HEK293 (cell line): ENCODE measurements around the gene MAGEA10.
"Not testable (repeated sequence)": the region's sequence is repeated elsewhere in the genome, so short reads cannot be mapped to it uniquely, and the experiment has no call there.

Source experiments
- CTCF ChIA-PET: fragments of 350-600 bp; formaldehyde crosslinking; extraction: SDS; loops from one replicate; lab custom pipeline; 2021; ENCODE audit warnings: antibody characterized with exemption; lab: Yijun Ruan, JAX
- POLR2A ChIA-PET: fragments of 300-600 bp; formaldehyde crosslinking; extraction: SDS; loops from one replicate; lab custom pipeline; 2020; ENCODE audit warnings: antibody characterized with exemption, inconsistent platforms; lab: Yijun Ruan, JAX
- H3K27ac ChIP-seq: fragments of 200-500 bp; sonication (Bioruptor generic); 2 replicates; pipeline ENCODE4 v1.5.1; 2014; ENCODE audit warnings: low read depth, low read length, control low read depth, inconsistent platforms; ENCODE audit errors: extremely low read depth
- H3K36me3 ChIP-seq, 2 experiments: fragments of 200-500 bp in 1 of 2; sonication (Bioruptor generic) in 1 of 2; 1 replicate in 1 of 2; 2 replicates in 1 of 2; pipeline ENCODE4 v1.5.1; 2014 to 2017; ENCODE audit warnings: inconsistent platforms in 2 of 2, low read length in 2 of 2; ENCODE audit not compliant: control insufficient read depth in 2 of 2, insufficient read depth in 1 of 2
- H3K4me1 ChIP-seq: fragments of 200-500 bp; sonication (Bioruptor generic); 2 replicates; pipeline ENCODE4 v1.5.1; 2014; ENCODE audit warnings: mild to moderate bottlenecking, low read length, inconsistent platforms; ENCODE audit not compliant: control insufficient read depth, insufficient read depth
- H3K4me3 ChIP-seq: 2 replicates; pipeline ENCODE4 v1.5.1; 2011; ENCODE audit warnings: low read depth, mild to moderate bottlenecking, control low read depth, low read length, moderate library complexity
- H3K9me3 ChIP-seq: fragments of 200-500 bp; sonication (Bioruptor generic); 2 replicates; pipeline ENCODE4 v1.5.1; 2014; ENCODE audit warnings: low read depth, low read length, inconsistent platforms; ENCODE audit not compliant: control insufficient read depth, insufficient read depth
- EGR2 ChIP-seq: fragments of 450-650 bp; formaldehyde crosslinking; IDR thresholded peaks from 2 replicates; pipeline ENCODE4 v1.5.1; 2016; ENCODE audit warnings: low read depth, missing biosample characterization, missing genetic modification characterization
- GLIS2 ChIP-seq: fragments of 450-650 bp; formaldehyde crosslinking; IDR thresholded peaks from 2 replicates; pipeline ENCODE4 v1.5.1; 2016; ENCODE audit warnings: missing biosample characterization, missing genetic modification characterization
- HOXA7 ChIP-seq: sonication (generic); formaldehyde crosslinking; IDR thresholded peaks from 2 replicates; pipeline ENCODE4 v1.8.1; 2022; ENCODE audit warnings: missing genetic modification reagents, borderline replicate concordance
- HOXD13 ChIP-seq: sonication (generic); formaldehyde crosslinking; IDR thresholded peaks from 2 replicates; pipeline ENCODE4 v1.8.0; 2022; ENCODE audit warnings: missing genetic modification reagents, borderline replicate concordance
- MEIS1 ChIP-seq: sonication (generic); formaldehyde crosslinking; IDR thresholded peaks from 2 replicates; pipeline ENCODE4 v1.8.1; 2022; ENCODE audit warnings: missing genetic modification reagents, mild to moderate bottlenecking, borderline replicate concordance
- YY2 ChIP-seq: fragments of 450-650 bp; formaldehyde crosslinking; IDR thresholded peaks from 2 replicates; pipeline ENCODE4 v1.5.1; 2016; ENCODE audit warnings: missing biosample characterization, missing genetic modification characterization
- ZBTB48 ChIP-seq: fragments of 450-650 bp; formaldehyde crosslinking; IDR thresholded peaks from 2 replicates; pipeline ENCODE4 v1.5.1; 2016; ENCODE audit warnings: missing biosample characterization, missing genetic modification characterization
- ZNF146 ChIP-seq: fragments of 450-650 bp; formaldehyde crosslinking; IDR thresholded peaks from 2 replicates; pipeline ENCODE4 v1.5.1; 2016; ENCODE audit warnings: missing biosample characterization, missing genetic modification characterization
- ZNF239 ChIP-seq: fragments of 450-650 bp; formaldehyde crosslinking; IDR thresholded peaks from 2 replicates; pipeline ENCODE4 v1.5.1; 2016; ENCODE audit warnings: missing biosample characterization, missing genetic modification characterization
- ZNF24 ChIP-seq: fragments of 450-650 bp; formaldehyde crosslinking; IDR thresholded peaks from 2 replicates; pipeline ENCODE4 v1.5.1; 2016; ENCODE audit warnings: missing biosample characterization, missing genetic modification characterization
- ZNF521 ChIP-seq: fragments of 450-650 bp; formaldehyde crosslinking; IDR thresholded peaks from 2 replicates; pipeline ENCODE4 v1.5.1; 2017; ENCODE audit warnings: missing biosample characterization, mild to moderate bottlenecking, missing genetic modification characterization
- ZNF585B ChIP-seq: fragments of 450-650 bp; formaldehyde crosslinking; IDR thresholded peaks from 2 replicates; pipeline ENCODE4 v1.5.1; 2016; ENCODE audit warnings: missing biosample characterization, missing genetic modification characterization
- ZNF658 ChIP-seq: fragments of 450-650 bp; formaldehyde crosslinking; IDR thresholded peaks from 2 replicates; pipeline ENCODE4; 2016; ENCODE audit warnings: missing biosample characterization, missing genetic modification characterization
- ZNF677 ChIP-seq: fragments of 450-650 bp; IDR thresholded peaks from 2 replicates; pipeline ENCODE4 v1.5.0; 2018; ENCODE audit warnings: missing biosample characterization, mild to moderate bottlenecking, missing genetic modification characterization, moderate library complexity
- ZNF701 ChIP-seq: fragments of 450-650 bp; formaldehyde crosslinking; IDR thresholded peaks from 2 replicates; pipeline ENCODE4 v1.5.1; 2016; ENCODE audit warnings: missing biosample characterization, missing genetic modification characterization
- ZNF785 ChIP-seq: fragments of 450-650 bp; formaldehyde crosslinking; IDR thresholded peaks from 2 replicates; pipeline ENCODE4 v1.5.1; 2016; ENCODE audit warnings: missing biosample characterization, missing genetic modification characterization
- TF ChIP-seq, protein P1 (sequence below): fragments of 450-650 bp; formaldehyde crosslinking; conservative IDR thresholded peaks from 2 replicates; pipeline ENCODE4 v1.5.1; 2016; ENCODE audit warnings: low read depth, missing biosample characterization, missing genetic modification characterization
- TF ChIP-seq, protein P2 (sequence below): fragments of 450-650 bp; formaldehyde crosslinking; IDR thresholded peaks from 2 replicates; pipeline ENCODE4 v1.5.1; 2016; ENCODE audit warnings: missing biosample characterization, missing genetic modification characterization

The MAGEA10 gene

DNA sequence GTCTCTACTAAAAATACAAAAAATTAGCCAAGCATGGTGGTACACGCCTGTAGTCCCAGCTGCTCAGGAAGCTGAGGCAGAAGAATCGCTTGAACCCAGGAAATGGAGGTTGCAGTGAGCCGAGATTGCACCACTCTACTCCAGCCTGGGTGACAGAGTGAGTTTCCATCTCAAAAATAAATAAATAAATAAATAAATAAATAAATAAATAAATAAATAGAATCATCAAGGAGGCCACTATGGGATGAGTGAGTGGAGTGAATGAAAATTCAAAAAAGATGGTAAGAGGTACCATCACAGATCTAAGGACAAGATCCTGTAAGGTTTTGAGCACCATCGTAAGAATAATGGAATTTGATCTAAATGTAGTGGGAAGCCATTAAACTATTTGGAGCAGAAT lies 37.5 kb upstream of the MAGEA10 start (continued):
- TF ChIP-seq, protein P1, sequence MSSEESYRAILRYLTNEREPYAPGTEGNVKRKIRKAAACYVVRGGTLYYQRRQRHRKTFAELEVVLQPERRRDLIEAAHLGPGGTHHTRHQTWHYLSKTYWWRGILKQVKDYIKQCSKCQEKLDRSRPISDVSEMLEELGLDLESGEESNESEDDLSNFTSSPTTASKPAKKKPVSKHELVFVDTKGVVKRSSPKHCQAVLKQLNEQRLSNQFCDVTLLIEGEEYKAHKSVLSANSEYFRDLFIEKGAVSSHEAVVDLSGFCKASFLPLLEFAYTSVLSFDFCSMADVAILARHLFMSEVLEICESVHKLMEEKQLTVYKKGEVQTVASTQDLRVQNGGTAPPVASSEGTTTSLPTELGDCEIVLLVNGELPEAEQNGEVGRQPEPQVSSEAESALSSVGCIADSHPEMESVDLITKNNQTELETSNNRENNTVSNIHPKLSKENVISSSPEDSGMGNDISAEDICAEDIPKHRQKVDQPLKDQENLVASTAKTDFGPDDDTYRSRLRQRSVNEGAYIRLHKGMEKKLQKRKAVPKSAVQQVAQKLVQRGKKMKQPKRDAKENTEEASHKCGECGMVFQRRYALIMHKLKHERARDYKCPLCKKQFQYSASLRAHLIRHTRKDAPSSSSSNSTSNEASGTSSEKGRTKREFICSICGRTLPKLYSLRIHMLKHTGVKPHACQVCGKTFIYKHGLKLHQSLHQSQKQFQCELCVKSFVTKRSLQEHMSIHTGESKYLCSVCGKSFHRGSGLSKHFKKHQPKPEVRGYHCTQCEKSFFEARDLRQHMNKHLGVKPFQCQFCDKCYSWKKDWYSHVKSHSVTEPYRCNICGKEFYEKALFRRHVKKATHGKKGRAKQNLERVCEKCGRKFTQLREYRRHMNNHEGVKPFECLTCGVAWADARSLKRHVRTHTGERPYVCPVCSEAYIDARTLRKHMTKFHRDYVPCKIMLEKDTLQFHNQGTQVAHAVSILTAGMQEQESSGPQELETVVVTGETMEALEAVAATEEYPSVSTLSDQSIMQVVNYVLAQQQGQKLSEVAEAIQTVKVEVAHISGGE (tag by site-specific recombination) = peak; percentile 66

DNA sequence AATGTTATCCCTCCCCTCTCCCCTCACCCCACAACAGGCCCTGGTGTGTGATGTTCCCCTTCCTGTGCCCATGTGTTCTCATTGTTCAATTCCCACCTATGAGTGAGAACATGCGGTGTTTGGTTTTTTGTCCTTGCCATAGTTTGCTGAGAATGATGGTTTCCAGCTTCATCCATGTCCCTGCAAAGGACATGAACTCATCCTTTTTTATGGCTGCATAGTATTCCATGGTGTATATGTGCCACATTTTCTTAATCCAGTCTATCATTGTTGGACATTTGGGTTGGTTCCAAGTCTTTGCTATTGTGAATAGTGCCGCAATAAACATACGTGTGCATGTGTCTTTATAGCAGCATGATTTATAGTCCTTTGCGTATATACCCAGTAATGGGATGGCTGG lies 35.5 kb upstream of the MAGEA10 start:
- H3K4me1 ChIP-seq, H3K27ac ChIP-seq, POLR2A ChIA-PET, H3K4me3 ChIP-seq, H3K9me3 ChIP-seq, H3K36me3 ChIP-seq, CTCF ChIA-PET: not testable (repeated sequence)
- peak; percentile 58 for TF ChIP-seq ZNF146 (tag by site-specific recombination)

DNA sequence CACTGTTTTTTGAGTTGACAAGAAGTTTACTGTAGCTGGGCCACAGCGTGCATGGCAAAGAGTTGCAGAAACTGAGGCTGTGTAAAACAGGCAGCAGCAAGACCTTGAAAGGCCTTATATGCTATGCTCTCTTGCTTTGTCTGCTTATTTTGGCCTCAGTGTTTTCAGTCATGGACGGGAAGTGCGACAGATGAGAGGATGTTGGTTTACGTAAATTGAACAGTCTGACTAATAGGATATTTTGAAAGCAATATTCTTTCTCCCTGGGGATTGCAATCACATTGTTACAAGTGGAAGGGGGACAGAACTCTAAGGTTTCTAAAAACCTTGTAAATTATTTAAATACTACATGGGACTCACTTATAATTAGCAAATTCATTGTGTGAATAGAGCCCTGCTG lies 32.2 kb upstream of the MAGEA10 start:
- ChIA-PET POLR2A (no interaction called here), CTCF (interaction anchor here (0.8 kb wide), 1 partner anchor 118 kb away, joined by 3 read pairs; no protein-coding TSS in a partner anchor)
- TF ChIP-seq ZNF785 (no peak), ZNF677 (tag by site-specific recombination) (no peak), ZNF239 (tag by site-specific recombination) (no peak), EGR2 (tag by site-specific recombination) (no peak), MEIS1 (no peak), ZNF585B (no peak), ZNF658 (tag by site-specific recombination) (no peak), ZNF521 (no peak), HOXD13 (CRISPR knock-in tag) (no peak), GLIS2 (tag by site-specific recombination) (no peak), ZNF24 (tag by site-specific recombination) (no peak), ZBTB48 (tag by site-specific recombination) (no peak), ZNF146 (tag by site-specific recombination) (no peak), HOXA7 (CRISPR knock-in tag) (no peak), ZNF701 (tag by site-specific recombination) (no peak), YY2 (tag by site-specific recombination) (no peak)
- TF ChIP-seq, protein P2, sequence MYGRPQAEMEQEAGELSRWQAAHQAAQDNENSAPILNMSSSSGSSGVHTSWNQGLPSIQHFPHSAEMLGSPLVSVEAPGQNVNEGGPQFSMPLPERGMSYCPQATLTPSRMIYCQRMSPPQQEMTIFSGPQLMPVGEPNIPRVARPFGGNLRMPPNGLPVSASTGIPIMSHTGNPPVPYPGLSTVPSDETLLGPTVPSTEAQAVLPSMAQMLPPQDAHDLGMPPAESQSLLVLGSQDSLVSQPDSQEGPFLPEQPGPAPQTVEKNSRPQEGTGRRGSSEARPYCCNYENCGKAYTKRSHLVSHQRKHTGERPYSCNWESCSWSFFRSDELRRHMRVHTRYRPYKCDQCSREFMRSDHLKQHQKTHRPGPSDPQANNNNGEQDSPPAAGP = no peak
- no peaks in the 10 kb centered on the region for H3K4me1 ChIP-seq
- H3K36me3 ChIP-seq = no peaks in the 10 kb centered on the region
- H3K4me3 ChIP-seq = no peak overlapping the region
- H3K27ac ChIP-seq = no peak overlapping the region
- H3K9me3 ChIP-seq = no peaks in the 10 kb centered on the region; the same call in 1 of the 2 replicates
